WERI-Rb-1 (cell line): ENCODE measurements around the gene AKR7A2.
"Not testable (repeated sequence)": the region's sequence is repeated elsewhere in the genome, so short reads cannot be mapped to it uniquely, and the experiment has no call there.

Experiments
- DNase-seq: peaks from one replicate; pipeline ENCODE4 v3.0.0-alpha.2; 2020
- H3K27ac ChIP-seq: fragments of 250-450 bp; sonication (Bioruptor Pico); 2 replicates; pipeline ENCODE4 v1.5.1; 2020; ENCODE audit warnings: mild to moderate bottlenecking, moderate library complexity
- H3K27me3 ChIP-seq: fragments of 250-450 bp; sonication (Bioruptor Pico); 2 replicates; pipeline ENCODE4 v1.5.1; 2021; ENCODE audit warnings: mild to moderate bottlenecking, low read depth, moderate library complexity; ENCODE audit not compliant: insufficient read depth, severe bottlenecking
- H3K36me3 ChIP-seq: fragments of 250-450 bp; sonication (Bioruptor Pico); 2 replicates; pipeline ENCODE4 v1.5.1; 2020; ENCODE audit warnings: mild to moderate bottlenecking, moderate library complexity
- H3K4me3 ChIP-seq: 2 replicates; pipeline ENCODE4 v1.5.1; 2011; ENCODE audit warnings: low read depth, mild to moderate bottlenecking, control low read depth, low read length
- H3K9me3 ChIP-seq: fragments of 250-450 bp; sonication (Bioruptor Pico); 2 replicates; pipeline ENCODE4 v1.5.1; 2021; ENCODE audit warnings: mild to moderate bottlenecking, moderate library complexity; ENCODE audit not compliant: severe bottlenecking
- TF ChIP-seq, protein P1 (sequence below): IDR thresholded peaks from 2 replicates; pipeline ENCODE4 v1.5.1; 2011; ENCODE audit warnings: low read depth, mild to moderate bottlenecking, control low read depth, inconsistent platforms, low read length

AKR7A2 gene

DNA sequence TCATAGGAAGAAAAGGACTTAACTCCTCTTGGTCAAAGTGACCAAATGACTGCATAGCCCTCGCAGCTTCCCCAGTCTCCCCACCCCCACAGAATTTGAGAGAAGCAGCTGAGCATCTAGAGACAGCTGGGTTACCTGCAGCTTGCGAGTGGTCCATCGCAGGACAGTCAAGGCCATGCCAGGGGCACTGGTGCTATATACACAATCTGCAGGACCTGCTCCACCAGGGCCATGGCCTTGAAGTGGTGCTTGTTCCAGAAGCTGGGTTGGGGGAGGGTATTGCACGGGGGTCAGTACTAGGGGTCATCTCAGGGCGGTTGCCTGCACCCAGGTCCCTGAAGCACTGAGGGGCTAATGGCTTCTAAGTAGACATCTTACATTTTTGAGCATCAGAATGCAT, 49.9 kb downstream of the AKR7A2 start:
- Histone ChIP-seq H3K27ac (no peak overlapping the region), H3K27me3 (no peaks in the 10 kb centered on the region), H3K4me3 (no peak overlapping the region), H3K36me3 (peaks cover 38% of the 10 kb centered on the region), H3K9me3 (no peaks in the 10 kb centered on the region)
- DNase-seq, result no peak
- TF ChIP-seq, protein P1, sequence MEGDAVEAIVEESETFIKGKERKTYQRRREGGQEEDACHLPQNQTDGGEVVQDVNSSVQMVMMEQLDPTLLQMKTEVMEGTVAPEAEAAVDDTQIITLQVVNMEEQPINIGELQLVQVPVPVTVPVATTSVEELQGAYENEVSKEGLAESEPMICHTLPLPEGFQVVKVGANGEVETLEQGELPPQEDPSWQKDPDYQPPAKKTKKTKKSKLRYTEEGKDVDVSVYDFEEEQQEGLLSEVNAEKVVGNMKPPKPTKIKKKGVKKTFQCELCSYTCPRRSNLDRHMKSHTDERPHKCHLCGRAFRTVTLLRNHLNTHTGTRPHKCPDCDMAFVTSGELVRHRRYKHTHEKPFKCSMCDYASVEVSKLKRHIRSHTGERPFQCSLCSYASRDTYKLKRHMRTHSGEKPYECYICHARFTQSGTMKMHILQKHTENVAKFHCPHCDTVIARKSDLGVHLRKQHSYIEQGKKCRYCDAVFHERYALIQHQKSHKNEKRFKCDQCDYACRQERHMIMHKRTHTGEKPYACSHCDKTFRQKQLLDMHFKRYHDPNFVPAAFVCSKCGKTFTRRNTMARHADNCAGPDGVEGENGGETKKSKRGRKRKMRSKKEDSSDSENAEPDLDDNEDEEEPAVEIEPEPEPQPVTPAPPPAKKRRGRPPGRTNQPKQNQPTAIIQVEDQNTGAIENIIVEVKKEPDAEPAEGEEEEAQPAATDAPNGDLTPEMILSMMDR, result no peak

DNA sequence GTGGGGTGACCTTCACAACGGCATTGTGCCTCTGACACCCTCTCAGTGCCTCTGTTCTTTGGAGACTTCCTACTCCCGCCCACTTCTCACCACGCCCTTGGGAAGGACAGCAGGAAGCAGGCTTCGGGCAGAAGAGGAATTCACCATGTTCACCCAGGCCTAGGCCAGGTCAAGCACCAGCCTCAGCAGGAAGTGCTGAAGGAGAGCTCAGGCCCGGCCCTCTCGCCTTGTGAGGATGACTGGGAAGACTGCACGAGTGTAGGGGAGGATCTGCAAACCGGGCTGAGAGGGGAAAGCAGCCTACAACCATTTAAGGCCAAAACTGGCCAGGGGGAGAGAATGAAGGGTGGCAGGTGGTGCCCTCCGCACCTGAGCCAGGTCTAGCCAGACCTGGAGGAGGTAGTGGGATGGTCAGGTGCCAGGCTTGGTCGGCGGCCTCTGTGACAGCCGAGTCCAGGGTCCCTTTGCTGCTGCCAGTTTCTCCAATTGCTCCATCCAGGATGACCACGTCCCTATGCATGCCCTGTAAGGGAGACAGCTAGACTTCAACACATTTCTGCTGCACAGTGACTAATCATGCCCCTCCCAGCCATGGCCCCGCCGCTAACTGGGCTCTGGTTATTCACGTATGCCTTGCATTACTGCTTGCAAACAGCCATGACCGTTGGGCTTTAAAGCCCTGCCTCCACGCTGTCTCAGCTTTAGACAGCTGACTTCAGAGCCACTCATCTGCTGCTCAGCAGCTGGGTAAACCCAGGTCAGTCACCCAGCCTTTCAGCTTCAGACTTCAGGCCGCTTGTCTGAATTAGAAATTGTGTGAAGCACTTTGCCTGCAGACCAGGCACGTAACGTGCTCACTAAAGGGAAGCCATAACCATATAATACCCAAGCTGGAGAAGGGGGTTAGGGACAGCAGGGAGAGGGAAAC, 51.5 kb downstream of the AKR7A2 start:
- TF ChIP-seq, protein P1, result no peak
- H3K9me3 ChIP-seq, result no peaks in the 10 kb centered on the region
- peaks cover 53% of the 10 kb centered on the region for H3K36me3 ChIP-seq
- peak overlapping the region; percentile 32 for H3K27ac ChIP-seq
- DNase-seq, result peak; percentile 56
- H3K27me3 ChIP-seq, result no peaks in the 10 kb centered on the region
- no peak overlapping the region for H3K4me3 ChIP-seq

DNA sequence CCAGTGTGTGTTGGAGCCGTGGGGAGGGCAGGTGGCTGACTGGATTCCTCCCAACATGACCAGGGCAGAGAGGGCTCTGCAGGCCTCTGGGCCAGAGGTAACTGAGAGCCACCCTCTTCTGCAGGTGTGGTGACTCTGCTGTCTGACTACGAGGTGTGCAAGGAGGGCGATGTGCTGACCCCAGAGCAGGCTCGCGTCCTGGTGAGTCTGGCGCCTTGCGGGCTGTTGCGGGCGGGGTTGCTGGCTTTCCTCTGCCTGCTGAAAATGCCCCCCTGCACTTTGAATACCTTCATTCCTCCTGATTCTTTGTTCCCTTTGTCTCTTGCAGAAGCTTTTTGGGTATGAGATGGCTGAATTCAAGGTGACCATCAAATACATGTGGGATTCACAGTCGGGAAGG, 53.6 kb downstream of the AKR7A2 start:
- TF ChIP-seq, protein P1, result no peak
- Histone ChIP-seq H3K9me3 (no peaks in the 10 kb centered on the region), H3K27ac (no peak overlapping the region), H3K27me3 (no peaks in the 10 kb centered on the region), H3K36me3 (peaks cover 70% of the 10 kb centered on the region), H3K4me3 (no peak overlapping the region)
- DNase-seq, result no peak

DNA sequence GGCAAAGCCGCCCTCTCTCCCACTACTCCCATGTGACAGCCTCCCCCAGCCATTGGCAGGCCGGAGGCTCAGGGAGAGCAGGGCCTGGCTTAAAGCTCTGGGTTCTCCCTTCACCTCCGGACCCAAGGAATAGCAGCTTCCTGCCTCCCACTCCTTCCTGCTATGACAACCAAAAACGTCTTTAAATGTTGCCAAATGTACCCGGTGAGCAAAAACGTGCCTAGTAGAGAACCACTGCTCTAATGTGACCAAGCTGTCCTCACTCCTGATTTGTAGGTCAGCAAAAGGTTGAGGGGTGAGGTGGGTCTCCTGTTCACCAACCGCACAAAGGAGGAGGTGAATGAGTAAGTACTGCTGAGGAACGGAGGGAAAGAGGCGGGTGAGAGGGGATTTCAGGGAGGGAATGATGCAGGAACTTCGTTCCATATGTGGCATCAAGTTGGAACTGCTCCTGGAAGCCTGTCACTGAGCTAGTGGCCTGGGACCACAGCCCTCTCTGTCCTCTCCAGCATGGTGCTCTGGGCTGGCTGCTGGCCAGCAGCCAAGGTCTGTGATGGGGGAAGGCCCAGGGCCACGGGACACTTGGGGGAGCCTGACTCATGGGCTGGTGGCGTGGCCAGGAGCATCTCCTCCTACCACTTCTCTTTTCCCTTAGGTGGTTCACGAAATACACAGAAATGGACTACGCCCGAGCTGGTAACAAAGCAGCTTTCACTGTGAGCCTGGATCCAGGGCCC, 54.6 kb downstream of the AKR7A2 start:
- DNase-seq, result no peak
- Histone ChIP-seq H3K36me3 (peaks cover 74% of the 10 kb centered on the region), H3K9me3 (no peaks in the 10 kb centered on the region), H3K4me3 (no peak overlapping the region), H3K27me3 (no peaks in the 10 kb centered on the region), H3K27ac (no peak overlapping the region)
- TF ChIP-seq, protein P1, result no peak

DNA sequence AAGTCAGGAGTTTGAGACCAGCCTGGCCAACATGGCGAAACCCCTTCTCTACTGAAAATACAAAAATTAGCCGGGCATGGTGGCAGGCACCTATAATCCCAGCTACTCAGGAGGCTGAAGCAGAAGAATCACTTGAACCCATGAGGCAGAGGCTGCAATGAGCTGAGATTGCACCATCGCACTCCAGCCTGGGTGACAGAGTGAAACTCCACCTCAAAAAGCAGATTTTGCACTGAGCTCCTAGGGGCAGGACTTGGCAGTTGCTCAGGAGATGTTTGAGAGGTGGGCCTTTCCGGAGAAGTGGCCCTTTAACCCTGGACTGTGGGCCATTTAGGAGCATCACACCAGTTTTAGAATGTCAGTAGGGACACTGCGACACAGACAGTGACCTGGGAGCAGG, 55.6 kb downstream of the AKR7A2 start:
- DNase-seq, H3K9me3 ChIP-seq, H3K27me3 ChIP-seq, H3K27ac ChIP-seq, H3K4me3 ChIP-seq: not testable (repeated sequence)
- peaks cover 75% of the 10 kb centered on the region for H3K36me3 ChIP-seq

DNA sequence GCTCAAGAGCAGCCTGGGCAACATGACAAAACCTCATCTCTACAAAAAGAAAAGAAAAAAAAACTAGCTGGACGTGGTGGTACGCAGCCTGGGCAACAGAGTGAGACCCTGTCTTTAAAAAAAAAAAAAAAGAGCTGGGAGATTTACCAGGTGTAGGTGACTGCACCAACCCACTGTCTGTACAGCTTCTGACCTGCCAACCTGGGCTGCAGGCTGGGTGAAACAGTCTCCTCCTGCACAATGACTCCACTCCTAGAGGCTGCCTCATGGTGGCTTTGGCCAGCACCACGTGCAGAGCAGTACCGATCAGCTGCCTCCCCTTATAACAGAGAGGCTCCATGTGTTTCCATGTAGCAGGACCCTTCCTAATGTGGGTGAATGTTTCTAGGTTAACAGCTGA, 56.7 kb downstream of the AKR7A2 start:
- Histone ChIP-seq H3K9me3 (no peaks in the 10 kb centered on the region), H3K4me3 (no peak overlapping the region), H3K27ac (no peak overlapping the region), H3K36me3 (peaks cover 71% of the 10 kb centered on the region), H3K27me3 (no peaks in the 10 kb centered on the region)
- DNase-seq, result no peak
- TF ChIP-seq, protein P1, result no peak
